ENCODE measurements around the gene SMPD4.
"Not testable (repeated sequence)": the region's sequence is repeated elsewhere in the genome, so short reads cannot be mapped to it uniquely, and the experiment has no call there.

DNA sequence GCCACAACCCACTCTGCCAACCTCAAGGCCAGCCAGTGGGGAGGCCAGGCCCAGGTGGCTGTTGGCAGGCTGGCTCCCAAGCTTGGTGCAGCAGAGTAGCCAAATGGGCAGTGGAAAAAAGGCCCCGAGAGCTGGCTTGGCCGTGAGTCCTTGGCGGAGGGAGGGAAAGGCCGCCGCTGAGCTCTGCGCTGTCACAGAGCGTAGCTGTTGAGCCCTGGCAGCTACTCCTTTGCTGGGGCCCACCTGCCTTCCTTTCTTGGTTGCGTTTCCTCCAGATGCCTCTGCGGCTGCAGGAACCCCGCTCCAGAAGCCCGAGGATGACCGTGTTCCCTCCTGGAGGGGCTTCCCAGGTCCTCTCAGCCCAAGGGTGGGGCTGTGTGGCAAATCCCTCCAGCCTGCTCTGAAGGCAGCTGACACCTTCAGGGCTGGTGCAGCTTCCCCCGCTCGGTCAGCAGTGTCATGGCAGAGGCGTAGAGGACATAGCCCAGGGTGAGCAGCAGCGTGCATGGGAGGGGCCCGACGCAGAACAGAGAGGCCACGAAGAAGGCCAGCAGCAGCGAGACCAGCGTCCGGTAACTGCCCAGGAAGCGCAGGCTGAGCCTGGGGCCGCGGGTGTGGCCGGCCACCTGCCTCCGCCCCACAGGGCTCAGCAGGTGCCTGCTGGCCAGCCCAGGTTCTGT lies 29.1 kb downstream of the SMPD4 start:
- TF ChIP-seq EZH2 (IDR thresholded peaks at IDR 0.05; ENCODE audit: low read length, missing control alignments); CTCF (conservative IDR thresholded peaks at IDR 0.05 in 1 of 2, IDR thresholded peaks at IDR 0.05 in 1 of 2; ENCODE audit: low read depth in 1 of 2, low read length in 2 of 2): not testable (repeated sequence)
